Spleen (tissue), 11 donors: ENCODE data around the gene P2RX1. TPM values are rescaled to one million over a fixed set of nuclear protein-coding genes. Genes with fewer than 3 reads are reported as not detected.

Experiments used
- DNase-seq: peaks from one replicate; pipeline ENCODE4 v3.0.0-alpha.2; 2020
- H3K27ac ChIP-seq, 8 donors: fragments of 200-600 bp; sonication (generic) in 7 of 8; 1 replicate in 4 of 8; 2 replicates in 4 of 8; pipeline versions ENCODE4 v1.5.0 to v1.8.0; 2016 to 2021; ENCODE audit warnings: inconsistent platforms in 4 of 8, mild to moderate bottlenecking in 4 of 8, moderate library complexity in 1 of 8
- H3K27me3 ChIP-seq, 7 donors: fragments of 200-600 bp; sonication (generic) in 6 of 7; replicated peaks in 1 of 7; 1 replicate in 4 of 7; 2 replicates in 3 of 7; pipeline versions ENCODE4 v1.5.0 to v1.8.0; 2016 to 2021; ENCODE audit warnings: inconsistent platforms in 3 of 7, mild to moderate bottlenecking in 1 of 7
- H3K36me3 ChIP-seq, 6 donors: fragments of 200-600 bp; sonication (generic) in 5 of 6; 1 replicate in 4 of 6; 2 replicates in 2 of 6; pipeline versions ENCODE4 v1.5.0 to v1.8.0; 2016 to 2021; ENCODE audit warnings: inconsistent platforms in 2 of 6
- H3K4me1 ChIP-seq, 6 donors: fragments of 200-600 bp; sonication (generic) in 5 of 6; 1 replicate in 3 of 6; 2 replicates in 3 of 6; pipeline versions ENCODE4 v1.5.0 to v1.8.0; 2016 to 2021; ENCODE audit warnings: inconsistent platforms in 3 of 6
- H3K4me3 ChIP-seq, 8 donors: fragments of 200-600 bp; sonication (generic) in 7 of 8; 1 replicate in 4 of 8; 2 replicates in 4 of 8; pipeline versions ENCODE4 v1.5.0 to v1.8.0; 2016 to 2021; ENCODE audit warnings: inconsistent platforms in 4 of 8, mild to moderate bottlenecking in 4 of 8, moderate library complexity in 2 of 8
- H3K9me3 ChIP-seq, 8 donors: fragments of 200-600 bp; sonication (generic) in 7 of 8; 1 replicate in 4 of 8; 2 replicates in 4 of 8; pipeline versions ENCODE4 v1.5.0 to v1.8.0; 2016 to 2021; ENCODE audit warnings: inconsistent platforms in 4 of 8
- POLR2A ChIP-seq, 3 donors: fragments of 450-650 bp; IDR thresholded peaks; one replicate each; pipeline ENCODE4 v1.5.1; 2017; ENCODE audit warnings: antibody characterized with exemption in 3 of 3, mild to moderate bottlenecking in 1 of 3
- POLR2AphosphoS5 ChIP-seq, 3 donors: sonication (generic); formaldehyde crosslinking; IDR thresholded peaks; one replicate each; pipeline ENCODE4 v1.5.1; 2017; ENCODE audit warnings: antibody characterized with exemption in 3 of 3
- WGBS, 5 donors: extraction: QIAGEN DNeasy Blood & Tissue Kit in 3 of 5; methylation state at CpG; one replicate each; pipeline versions ENCODE4 v1.1.5 to v1.1.7; 2013 to 2018; 5-methylcytosine and 5-hydroxymethylcytosine counted together
- intact Hi-C: fragments of 100-400 bp; cut with DNase I; formaldehyde crosslinking; loops from one replicate; pipeline ENCODE4 v1.15.0; 2023; ENCODE audit warnings: low total_unique reads
- polyA plus RNA-seq, 3 donors: library from polyadenylated mRNA; stranded (reverse); fragments of 200-250 nt; gene quantifications; one replicate each; pipeline ENCODE4 v1.2.1, GENCODE V29; 2013
- total RNA-seq, 7 donors: library from RNA; depleted of rRNA in 3 of 7; stranded (reverse); fragments of >200 nt in 3 of 7; fragmentation: NEBNext Ultra II Directional in 4 of 7; extraction: Animal tissue kit (Norgen Biotek cat#: 25700) in 4 of 7; gene quantifications; one replicate each; pipeline versions ENCODE4 v1.1.0 to v1.2.1, GENCODE V29; 2016 to 2021
- TF ChIP-seq, protein P1 (sequence below), 11 experiments: fragments of 200-600 bp in 7 of 11; fragments of 450-650 bp in 4 of 11; sonication (generic) in 4 of 11; IDR thresholded peaks in 8 of 11; conservative IDR thresholded peaks in 3 of 11; 1 replicate in 7 of 11; 2 replicates in 4 of 11; pipeline versions ENCODE4 v1.4.0 to v1.8.0; 2016 to 2021; ENCODE audit warnings: antibody characterized with exemption in 11 of 11, inconsistent platforms in 4 of 11, mild to moderate bottlenecking in 1 of 11
- donor health status: healthy with polysubstance abuse.
- donor health status: DM: no; HTN: no; CAD: no; lungs with moderate emphysema.
- donor health status: DM: no; HTN: no; CAD: no.
- donor health status: Bipolar disorder and iron deficiency.
- donor health status: healthy.
- donor health status: DM: no; HTN: no; CAD: no.
- donor health status: DM: yes; HTN: yes; CAD: no.

P2RX1 gene
- total and polyA plus RNA-seq, 10 donors: 9.2 to 46.3 (median 21.7) TPM

DNA sequence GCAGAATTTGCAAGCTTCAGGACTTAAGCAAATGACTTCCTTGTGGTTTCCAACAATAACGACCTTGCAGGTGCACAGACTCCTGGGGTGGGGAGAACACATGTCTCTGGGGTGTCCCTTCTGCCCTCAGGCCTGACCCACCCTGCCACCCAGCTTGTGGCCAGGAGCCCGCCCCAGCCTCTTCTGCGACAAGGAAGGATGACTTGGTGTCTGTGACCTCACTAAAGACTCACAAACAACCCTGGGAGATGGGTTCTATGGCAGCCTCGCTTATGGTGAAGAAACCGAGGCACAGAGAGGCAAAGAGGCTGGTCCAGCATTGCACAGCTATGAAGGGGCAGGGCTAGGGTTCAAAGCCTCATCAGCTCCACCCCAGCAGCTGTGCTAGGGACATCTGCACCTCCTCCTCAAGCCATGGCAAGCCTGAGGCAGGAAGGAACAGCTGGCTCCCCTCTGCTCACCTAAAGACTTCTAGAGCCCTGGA lies 45.3 kb upstream of the P2RX1 start:
- Histone ChIP-seq H3K27ac (peak overlapping the region; percentile 19 to 97 (median 92)), H3K27me3 (peaks cover 0 to 19% (median 0%) of the 10 kb centered on the region in 7 donors), H3K4me1 (peaks cover 63 to 95% (median 90%) of the 10 kb centered on the region in 6 donors), H3K36me3 (peaks cover 0 to 40% (median 3%) of the 10 kb centered on the region in 6 donors), H3K4me3 (peak overlapping the region in 7 of 8 donors; percentile 3 to 99 (median 90)), H3K9me3 (no peaks in the 10 kb centered on the region)
- DNase-seq: peak; percentile 93
- intact Hi-C loops: no loop called here
- TF ChIP-seq POLR2AphosphoS5 (IDR thresholded peaks at IDR 0.05): peak; percentile 66 to 87 (median 83)
- no peak for TF ChIP-seq POLR2A (IDR thresholded peaks at IDR 0.05)
- TF ChIP-seq, protein P1, sequence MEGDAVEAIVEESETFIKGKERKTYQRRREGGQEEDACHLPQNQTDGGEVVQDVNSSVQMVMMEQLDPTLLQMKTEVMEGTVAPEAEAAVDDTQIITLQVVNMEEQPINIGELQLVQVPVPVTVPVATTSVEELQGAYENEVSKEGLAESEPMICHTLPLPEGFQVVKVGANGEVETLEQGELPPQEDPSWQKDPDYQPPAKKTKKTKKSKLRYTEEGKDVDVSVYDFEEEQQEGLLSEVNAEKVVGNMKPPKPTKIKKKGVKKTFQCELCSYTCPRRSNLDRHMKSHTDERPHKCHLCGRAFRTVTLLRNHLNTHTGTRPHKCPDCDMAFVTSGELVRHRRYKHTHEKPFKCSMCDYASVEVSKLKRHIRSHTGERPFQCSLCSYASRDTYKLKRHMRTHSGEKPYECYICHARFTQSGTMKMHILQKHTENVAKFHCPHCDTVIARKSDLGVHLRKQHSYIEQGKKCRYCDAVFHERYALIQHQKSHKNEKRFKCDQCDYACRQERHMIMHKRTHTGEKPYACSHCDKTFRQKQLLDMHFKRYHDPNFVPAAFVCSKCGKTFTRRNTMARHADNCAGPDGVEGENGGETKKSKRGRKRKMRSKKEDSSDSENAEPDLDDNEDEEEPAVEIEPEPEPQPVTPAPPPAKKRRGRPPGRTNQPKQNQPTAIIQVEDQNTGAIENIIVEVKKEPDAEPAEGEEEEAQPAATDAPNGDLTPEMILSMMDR (IDR thresholded peaks at IDR 0.05 in 8 of 11, conservative IDR thresholded peaks at IDR 0.05 in 3 of 11): peak in 1 of 11 experiments; percentile 14
- WGBS, 5 donors: 17 to 46% (median 28%) methylated on average over 4 to 5 of the region's 5 CpGs

DNA sequence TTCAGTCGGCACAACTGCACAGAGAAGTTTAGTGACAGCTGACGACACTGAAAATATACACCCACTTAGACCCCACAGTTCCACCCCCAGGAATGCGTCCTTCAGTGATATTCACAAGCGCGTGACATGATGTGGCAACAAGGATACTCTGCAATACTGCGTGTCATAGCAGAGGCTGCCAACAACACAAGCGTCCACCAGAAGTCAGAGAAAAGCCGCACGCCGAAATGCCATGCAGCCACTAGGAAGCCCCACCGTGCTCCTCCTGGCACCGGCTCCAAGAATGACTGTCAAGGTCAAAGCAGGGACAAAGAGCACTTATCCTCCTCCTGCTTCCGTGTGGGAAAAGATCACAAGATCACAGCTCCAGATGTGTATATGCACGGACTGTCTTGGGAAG lies 44.5 kb upstream of the P2RX1 start:
- Histone ChIP-seq H3K27ac (peak overlapping the region in 4 of 8 donors; percentile 91 to 97 (median 95)), H3K4me1 (peaks cover 63 to 95% (median 87%) of the 10 kb centered on the region in 6 donors), H3K4me3 (peak overlapping the region in 6 of 8 donors; percentile 8 to 99 (median 90)), H3K36me3 (peaks cover 0 to 49% (median 3%) of the 10 kb centered on the region in 6 donors), H3K9me3 (no peaks in the 10 kb centered on the region), H3K27me3 (peaks cover 0 to 19% (median 0%) of the 10 kb centered on the region in 7 donors)
- TF ChIP-seq POLR2AphosphoS5 (IDR thresholded peaks at IDR 0.05) (no peak), POLR2A (IDR thresholded peaks at IDR 0.05) (no peak)
- TF ChIP-seq, protein P1 (IDR thresholded peaks at IDR 0.05 in 8 of 11, conservative IDR thresholded peaks at IDR 0.05 in 3 of 11): no peak
- intact Hi-C loops: no loop called here
- WGBS, 5 donors: 31 to 56% (median 33%) methylated on average over 14 of the region's 14 CpGs
- no peak for DNase-seq

DNA sequence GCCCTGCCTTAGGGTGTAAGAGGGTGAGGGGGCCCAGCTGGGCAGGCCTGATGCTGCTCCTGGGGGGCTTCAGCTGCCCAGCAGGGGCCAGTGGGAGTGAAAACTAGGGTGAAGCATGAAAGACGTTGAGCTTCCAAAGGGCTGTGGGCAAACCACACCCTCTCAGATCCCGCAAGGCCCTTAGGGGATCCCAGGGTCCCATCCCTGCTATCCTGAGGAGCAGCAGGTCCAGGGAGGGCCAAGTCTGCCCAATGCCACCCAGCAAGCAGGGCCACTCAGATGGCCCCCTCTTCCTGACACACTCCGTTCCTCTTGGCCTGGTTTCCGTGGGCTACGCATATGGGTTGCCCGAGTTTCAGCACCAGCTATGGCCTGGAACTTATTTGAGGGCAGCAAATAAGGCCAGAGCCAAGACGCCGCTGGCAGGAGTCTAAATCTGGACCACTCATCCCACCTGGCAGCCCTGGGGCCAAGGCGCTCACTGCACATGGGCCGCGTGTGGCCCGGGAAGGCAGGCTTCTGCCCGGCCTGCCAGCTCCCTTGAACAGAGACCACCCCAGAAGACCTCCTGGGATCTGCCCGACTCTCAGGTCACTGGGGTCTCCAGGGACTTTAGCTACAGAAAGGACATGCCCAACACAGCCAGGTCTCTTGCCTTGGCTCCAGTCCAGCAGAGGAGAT lies 43.8 kb upstream of the P2RX1 start:
- 71 to 90% (median 84%) methylated on average over 10 to 14 of the region's 14 CpGs for WGBS, 5 donors
- TF ChIP-seq, protein P1 (IDR thresholded peaks at IDR 0.05 in 8 of 11, conservative IDR thresholded peaks at IDR 0.05 in 3 of 11): no peak
- TF ChIP-seq POLR2AphosphoS5 (IDR thresholded peaks at IDR 0.05): peak in 1 of 3 donors; percentile 10
- intact Hi-C loops: no loop called here
- peak overlapping the region in 2 of 8 donors; percentile 91 to 99 for H3K4me3 ChIP-seq
- H3K9me3 ChIP-seq: no peaks in the 10 kb centered on the region
- H3K27ac ChIP-seq: peak overlapping the region in 5 of 8 donors; percentile 26 to 97 (median 95)
- peaks cover 0 to 19% (median 0%) of the 10 kb centered on the region in 7 donors for H3K27me3 ChIP-seq
- DNase-seq: peak; percentile 74
- peaks cover 0 to 56% (median 3%) of the 10 kb centered on the region in 6 donors for H3K36me3 ChIP-seq
- peaks cover 57 to 95% (median 87%) of the 10 kb centered on the region in 6 donors for H3K4me1 ChIP-seq

DNA sequence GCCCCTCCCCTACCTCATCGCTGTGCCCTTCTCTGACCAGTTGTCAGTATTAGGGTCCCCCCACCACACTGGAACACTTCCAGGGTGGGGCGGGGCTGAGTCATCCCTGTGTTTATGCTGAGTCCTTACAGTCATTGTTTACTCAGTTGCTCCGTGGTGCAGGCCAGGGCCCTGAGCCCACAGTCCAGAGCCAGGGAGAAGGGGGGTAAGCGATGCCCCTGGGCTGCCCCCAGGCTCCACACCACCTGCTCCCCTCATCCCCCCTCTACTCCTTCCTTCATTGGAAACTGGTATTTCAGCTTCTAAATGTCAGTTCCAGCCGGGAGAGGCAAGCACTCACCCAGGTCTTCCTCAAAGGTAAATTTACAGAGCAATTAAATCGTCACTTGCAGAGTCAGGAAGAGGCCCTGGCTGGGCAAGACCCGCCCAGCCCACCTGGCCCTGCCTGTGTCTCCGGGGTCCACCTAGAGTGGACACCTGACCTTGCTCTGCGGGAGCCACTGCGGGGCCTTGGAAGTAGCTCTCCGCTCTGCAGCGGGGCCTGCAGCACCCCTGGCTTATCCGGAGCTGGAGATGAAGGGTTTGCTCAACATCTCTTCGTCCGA lies 43.1 kb upstream of the P2RX1 start:
- intact Hi-C loops: no loop called here
- WGBS, 5 donors: 58 to 82% (median 70%) methylated on average over 12 to 15 of the region's 15 CpGs
- TF ChIP-seq, protein P1 (IDR thresholded peaks at IDR 0.05 in 8 of 11, conservative IDR thresholded peaks at IDR 0.05 in 3 of 11): no peak
- peak in 1 of 3 donors; percentile 7 for TF ChIP-seq POLR2AphosphoS5 (IDR thresholded peaks at IDR 0.05)
- Histone ChIP-seq H3K27ac (peak overlapping the region in 5 of 8 donors; percentile 26 to 97 (median 95)), H3K4me1 (peaks cover 53 to 95% (median 86%) of the 10 kb centered on the region in 6 donors), H3K27me3 (peaks cover 0 to 16% (median 0%) of the 10 kb centered on the region in 7 donors), H3K4me3 (peak overlapping the region in 1 of 8 donors; percentile 99), H3K36me3 (peaks cover 0 to 62% (median 3%) of the 10 kb centered on the region in 6 donors), H3K9me3 (no peaks in the 10 kb centered on the region)
- DNase-seq: no peak
